Astrocyte (in vitro differentiated cells and primary cell): ENCODE data around the gene TGFB1. TPM values are rescaled to one million over a fixed set of nuclear protein-coding genes. Genes with fewer than 3 reads are reported as not detected.

Source experiments
- DNase-seq: peaks from one replicate; pipeline ENCODE4 v3.0.0-alpha.2; 2010; ENCODE audit warnings: low read depth
- FAIRE-seq: peaks from 2 replicates; lab custom pipeline; 2011; peaks lifted over from hg19 to GRCh38; lab: Jason Lieb, UNC
- H2AFZ ChIP-seq: 2 replicates; pipeline ENCODE4 v1.6.0; 2012; ENCODE audit warnings: low read depth, low read length, inconsistent platforms
- H3K27ac ChIP-seq: 2 replicates; pipeline ENCODE4 v1.5.1; 2011; ENCODE audit warnings: low read depth, low read length, inconsistent platforms
- H3K27me3 ChIP-seq: 2 replicates; pipeline ENCODE4 v1.6.0; 2011; ENCODE audit warnings: low read length, inconsistent platforms; ENCODE audit not compliant: insufficient read depth
- H3K36me3 ChIP-seq: 2 replicates; pipeline ENCODE4 v1.5.1; 2011; ENCODE audit warnings: low read length, inconsistent platforms; ENCODE audit not compliant: insufficient read depth
- H3K4me1 ChIP-seq: 2 replicates; pipeline ENCODE4 v1.5.1; 2011; ENCODE audit warnings: low read length, inconsistent platforms; ENCODE audit not compliant: insufficient read depth
- H3K4me2 ChIP-seq: 2 replicates; pipeline ENCODE4 v1.6.0; 2012; ENCODE audit warnings: low read length, inconsistent platforms
- H3K4me3 ChIP-seq: 2 replicates; pipeline ENCODE4 v1.5.1; 2011; ENCODE audit warnings: low read depth, mild to moderate bottlenecking, low read length, inconsistent platforms; ENCODE audit not compliant: insufficient read depth
- H3K79me2 ChIP-seq: 2 replicates; pipeline ENCODE4 v1.6.0; 2012; ENCODE audit warnings: mild to moderate bottlenecking, low read length, inconsistent platforms; ENCODE audit not compliant: insufficient read depth
- H3K9ac ChIP-seq: 2 replicates; pipeline ENCODE4 v1.6.0; 2012; ENCODE audit warnings: mild to moderate bottlenecking, low read length, inconsistent platforms
- H3K9me3 ChIP-seq: 2 replicates; pipeline ENCODE4 v1.5.1; 2012; ENCODE audit warnings: low read depth, mild to moderate bottlenecking, low read length, inconsistent platforms; ENCODE audit not compliant: insufficient read depth
- H4K20me1 ChIP-seq: 2 replicates; pipeline ENCODE4 v1.6.0; 2012; ENCODE audit warnings: low read length, inconsistent platforms; ENCODE audit not compliant: insufficient read depth
- H3K27ac Mint-ChIP-seq: one replicate; pipeline ENCODE4 v1.8.0; 2021; ENCODE audit warnings: mild to moderate bottlenecking, mixed read lengths; ENCODE audit not compliant: unreplicated experiment
- H3K27me3 Mint-ChIP-seq: one replicate; pipeline ENCODE4 v1.8.0; 2021; ENCODE audit warnings: low read depth, mixed read lengths; ENCODE audit not compliant: unreplicated experiment
- H3K36me3 Mint-ChIP-seq: one replicate; pipeline ENCODE4 v1.8.0; 2021; ENCODE audit warnings: low read depth, mixed read lengths; ENCODE audit not compliant: unreplicated experiment
- H3K4me1 Mint-ChIP-seq: one replicate; pipeline ENCODE4 v1.8.0; 2021; ENCODE audit warnings: low read depth, mixed read lengths; ENCODE audit not compliant: unreplicated experiment
- H3K4me3 Mint-ChIP-seq: one replicate; pipeline ENCODE4 v1.8.0; 2021; ENCODE audit warnings: mild to moderate bottlenecking, moderate library complexity, mixed read lengths; ENCODE audit not compliant: unreplicated experiment
- H3K9me3 Mint-ChIP-seq: one replicate; pipeline ENCODE4 v1.8.0; 2021; ENCODE audit warnings: mild to moderate bottlenecking, mixed read lengths; ENCODE audit not compliant: unreplicated experiment
- CTCF ChIP-seq: IDR thresholded peaks from 2 replicates; pipeline ENCODE4 v1.5.1; 2011; ENCODE audit warnings: low read depth, mild to moderate bottlenecking, inconsistent platforms, low read length, moderate library complexity; ENCODE audit not compliant: insufficient read depth
- EZH2 ChIP-seq: IDR thresholded peaks from 2 replicates; pipeline ENCODE4 v1.6.1; 2012; ENCODE audit warnings: mild to moderate bottlenecking, low read length, inconsistent platforms; ENCODE audit not compliant: insufficient read depth
- total RNA-seq: library from RNA; stranded (reverse); gene quantifications from 2 replicates; pipeline ENCODE4 v1.2.1, GENCODE V29; 2021

The TGFB1 gene
- total RNA-seq, 1 donor from 2014 or later, result 155 TPM

- H3K4me3 ChIP-seq, result no peak overlapping the region
- peak overlapping the region; percentile 30 for H3K4me3 Mint-ChIP-seq
- no peak overlapping the region for H2AFZ ChIP-seq
- no peaks in the 10 kb centered on the region for H3K9me3 ChIP-seq
- peaks cover 17% of the 10 kb centered on the region for H3K36me3 Mint-ChIP-seq
- FAIRE-seq (no peak), DNase-seq (no peak)
- peak overlapping the region; percentile 95 for H3K9ac ChIP-seq
- H3K36me3 ChIP-seq, result peaks cover 12% of the 10 kb centered on the region
- no peaks in the 10 kb centered on the region for H3K27me3 Mint-ChIP-seq
- peaks cover 10% of the 10 kb centered on the region for H3K79me2 ChIP-seq
- peak overlapping the region; percentile 78 for H3K4me2 ChIP-seq
- H3K9me3 Mint-ChIP-seq, result no peaks in the 10 kb centered on the region
- peak overlapping the region; percentile 90 for H3K27ac Mint-ChIP-seq
- H3K4me1 ChIP-seq, result peaks cover 82% of the 10 kb centered on the region
- peaks cover 23% of the 10 kb centered on the region for H4K20me1 ChIP-seq
- peak overlapping the region; percentile 100 for H3K27ac ChIP-seq
- TF ChIP-seq CTCF, result no peak
- TF ChIP-seq EZH2, result no peak
- peaks cover 65% of the 10 kb centered on the region for H3K4me1 Mint-ChIP-seq
- no peaks in the 10 kb centered on the region for H3K27me3 ChIP-seq
Measured at GRCh38 chr19:41324231-41324702, 29.5 kb downstream of the TGFB1 start.

DNA sequence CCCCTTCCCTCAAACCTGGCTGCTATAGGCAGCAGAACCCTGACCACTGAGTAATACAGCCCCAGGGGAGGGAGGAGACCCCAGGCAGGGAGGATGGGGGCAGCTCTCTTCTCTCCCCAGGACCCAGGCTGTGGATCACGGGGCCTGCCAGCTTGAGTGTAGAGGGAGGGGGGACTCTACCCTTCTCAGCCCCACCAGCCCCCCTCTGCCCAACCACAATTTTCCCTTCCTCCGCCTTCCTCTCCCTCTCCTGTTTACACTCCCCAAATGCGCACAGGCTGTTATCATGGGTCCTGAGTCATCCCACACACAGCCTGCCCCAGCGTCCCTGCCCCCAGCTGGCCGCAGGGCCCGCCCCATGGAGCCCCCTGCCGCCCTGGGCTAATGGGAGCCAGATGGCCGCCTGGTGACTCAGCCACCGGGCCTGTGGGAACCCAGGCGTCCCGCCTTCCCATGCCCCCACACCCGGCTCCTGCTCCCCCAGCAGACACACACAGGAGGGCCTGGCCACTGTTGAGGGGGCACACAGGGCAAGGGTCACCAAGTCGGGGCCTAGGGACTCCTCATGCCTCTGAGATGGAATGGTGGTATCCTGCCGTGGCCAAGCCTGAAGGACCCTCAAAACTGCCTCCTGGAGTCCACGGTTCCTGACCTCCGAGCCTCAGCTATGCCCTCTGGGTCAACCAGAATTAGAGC is 30.1 kb downstream of the TGFB1 start:
- Histone ChIP-seq H3K4me2 (peak overlapping the region; percentile 80), H3K27me3 (no peaks in the 10 kb centered on the region), H3K36me3 (peaks cover 14% of the 10 kb centered on the region), H3K79me2 (peaks cover 10% of the 10 kb centered on the region), H4K20me1 (peaks cover 30% of the 10 kb centered on the region), H3K9me3 (no peaks in the 10 kb centered on the region), H2AFZ (no peak overlapping the region), H3K27ac (peak overlapping the region; percentile 100), H3K9ac (peak overlapping the region; percentile 95), H3K4me3 (peak overlapping the region; percentile 32), H3K4me1 (peaks cover 77% of the 10 kb centered on the region)
- no peaks in the 10 kb centered on the region for H3K9me3 Mint-ChIP-seq
- peak overlapping the region; percentile 75 for H3K4me3 Mint-ChIP-seq
- TF ChIP-seq CTCF (no peak), EZH2 (no peak)
- H3K36me3 Mint-ChIP-seq, result peaks cover 16% of the 10 kb centered on the region
- H3K27ac Mint-ChIP-seq, result peak overlapping the region; percentile 99
- DNase-seq (peak; percentile 96), FAIRE-seq (no peak)
- no peaks in the 10 kb centered on the region for H3K27me3 Mint-ChIP-seq
- H3K4me1 Mint-ChIP-seq, result peaks cover 63% of the 10 kb centered on the region

DNA sequence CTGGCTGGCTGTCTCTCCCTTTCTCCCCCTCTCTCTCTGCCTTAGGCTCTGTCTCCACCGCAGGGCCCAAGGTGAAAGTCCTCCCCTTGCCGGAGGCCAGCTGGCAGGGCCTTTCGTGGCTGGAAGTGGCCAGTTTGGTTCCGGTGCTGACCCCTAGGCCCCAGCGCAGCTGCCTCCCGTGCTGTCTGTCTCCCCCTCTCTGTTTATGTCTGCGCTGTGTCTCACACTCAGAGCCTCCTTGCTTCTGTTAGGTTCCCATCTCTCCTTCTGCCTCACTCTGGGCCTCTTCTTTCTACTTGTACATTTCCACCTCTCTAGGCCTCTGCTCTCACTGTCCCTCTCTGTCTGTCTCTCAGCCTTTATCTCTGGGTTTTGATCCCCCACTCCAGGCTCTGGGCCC is 30.7 kb downstream of the TGFB1 start:
- Histone ChIP-seq H3K4me3 (peak overlapping the region; percentile 32), H4K20me1 (peaks cover 31% of the 10 kb centered on the region), H3K4me1 (peaks cover 71% of the 10 kb centered on the region), H3K27ac (peak overlapping the region; percentile 100), H2AFZ (no peak overlapping the region), H3K27me3 (no peaks in the 10 kb centered on the region), H3K9me3 (no peaks in the 10 kb centered on the region), H3K9ac (peak overlapping the region; percentile 92), H3K79me2 (peaks cover 10% of the 10 kb centered on the region), H3K36me3 (peaks cover 14% of the 10 kb centered on the region), H3K4me2 (peak overlapping the region; percentile 80)
- Mint-ChIP-seq H3K36me3 (peaks cover 13% of the 10 kb centered on the region), H3K4me3 (peak overlapping the region; percentile 75), H3K27me3 (no peaks in the 10 kb centered on the region), H3K4me1 (peaks cover 57% of the 10 kb centered on the region), H3K9me3 (no peaks in the 10 kb centered on the region), H3K27ac (peak overlapping the region; percentile 99)
- FAIRE-seq (no peak), DNase-seq (peak; percentile 68)
- TF ChIP-seq CTCF (no peak), EZH2 (no peak)
